GM23338 (cell line): ENCODE measurements around the gene ZSCAN26. TPM values are rescaled to one million over a fixed set of nuclear protein-coding genes. Genes with fewer than 3 reads are reported as not detected.
A peak's percentile ranks its signal among the peaks of the same experiment; 100 is the strongest.

Experiments used
- ATAC-seq: fragments of 200-7000 bp; cut with Tn5 transposase; 3 replicates; pipeline ENCODE4 v1.9.1; 2020
- DNase-seq: peaks from one replicate; pipeline ENCODE4 v3.0.0-alpha.2; 2015; ENCODE audit warnings: low spot score
- H2AFZ ChIP-seq: fragments of 200-600 bp; sonication (generic); 2 replicates; pipeline ENCODE4 v1.8.0; 2016; ENCODE audit warnings: antibody characterized with exemption, mild to moderate bottlenecking, moderate library complexity
- H3F3A ChIP-seq: fragments of 200-600 bp; sonication (generic); replicated peaks from 2 replicates; pipeline ENCODE4 v1.8.0; 2017; ENCODE audit warnings: antibody characterized with exemption, mixed run types, low read depth
- H3K27ac ChIP-seq: fragments of 200-600 bp; sonication (generic); 2 replicates; pipeline ENCODE4 v1.6.1; 2016; ENCODE audit warnings: low read depth
- H3K27me3 ChIP-seq: fragments of 200-600 bp; sonication (generic); 2 replicates; pipeline ENCODE4 v1.8.0; 2016; ENCODE audit warnings: mild to moderate bottlenecking, mixed run types, moderate library complexity; ENCODE audit not compliant: insufficient read depth
- H3K36me3 ChIP-seq: fragments of 200-600 bp; sonication (generic); 2 replicates; pipeline ENCODE4 v1.8.0; 2016; ENCODE audit warnings: mild to moderate bottlenecking; ENCODE audit not compliant: insufficient read depth
- H3K4me1 ChIP-seq: fragments of 200-600 bp; sonication (generic); 2 replicates; pipeline ENCODE4 v1.8.0; 2016; ENCODE audit warnings: mild to moderate bottlenecking, moderate library complexity; ENCODE audit not compliant: insufficient read depth
- H3K4me2 ChIP-seq: fragments of 200-600 bp; sonication (generic); 2 replicates; pipeline ENCODE4 v1.7.1; 2017; ENCODE audit warnings: mixed run types
- H3K4me3 ChIP-seq: fragments of 200-600 bp; sonication (generic); 2 replicates; pipeline ENCODE4 v1.6.1; 2016; ENCODE audit warnings: mixed run types
- H3K79me2 ChIP-seq: fragments of 200-600 bp; sonication (generic); replicated peaks from 2 replicates; pipeline ENCODE4 v1.8.0; 2017; ENCODE audit warnings: mild to moderate bottlenecking; ENCODE audit not compliant: insufficient read depth
- H3K9me2 ChIP-seq: fragments of 200-600 bp; sonication (generic); 2 replicates; pipeline ENCODE4 v1.8.0; 2017; ENCODE audit not compliant: insufficient read depth
- H4K20me1 ChIP-seq: fragments of 200-600 bp; sonication (generic); replicated peaks from 2 replicates; pipeline ENCODE4 v1.8.0; 2017; ENCODE audit warnings: mild to moderate bottlenecking; ENCODE audit not compliant: insufficient read depth
- H3K27ac Mint-ChIP-seq: 2 replicates; pipeline ENCODE4 v1.8.0; 2020; ENCODE audit warnings: inconsistent platforms, mild to moderate bottlenecking, moderate library complexity, mixed read lengths
- H3K27me3 Mint-ChIP-seq: 3 replicates; pipeline ENCODE4 v1.8.0; 2022; ENCODE audit warnings: low read depth, mild to moderate bottlenecking, moderate library complexity, mixed read lengths, inconsistent platforms; ENCODE audit not compliant: insufficient read depth, poor library complexity
- H3K36me3 Mint-ChIP-seq: 3 replicates; pipeline ENCODE4 v1.8.0; 2021; ENCODE audit warnings: low read depth, mild to moderate bottlenecking, inconsistent platforms, moderate library complexity, mixed read lengths
- H3K4me1 Mint-ChIP-seq: 3 replicates; pipeline ENCODE4 v1.8.0; 2020; ENCODE audit warnings: mild to moderate bottlenecking, inconsistent platforms, mixed read lengths
- H3K4me3 Mint-ChIP-seq: 3 replicates; pipeline ENCODE4 v1.8.0; 2021; ENCODE audit warnings: moderate library complexity, mild to moderate bottlenecking, inconsistent platforms, mixed read lengths
- H3K9me3 Mint-ChIP-seq: 3 replicates; pipeline ENCODE4 v1.8.0; 2020; ENCODE audit warnings: moderate library complexity, mild to moderate bottlenecking, inconsistent platforms, mixed read lengths
- CREB1 ChIP-seq: fragments of 250-450 bp; sonication (Bioruptor Pico); IDR thresholded peaks from 2 replicates; pipeline ENCODE4 v1.5.0; 2020; ENCODE audit warnings: low read depth, mild to moderate bottlenecking, moderate library complexity
- CTCF ChIP-seq, 2 experiments: fragments of 200-600 bp in 1 of 2; sonication (generic) in 1 of 2; conservative IDR thresholded peaks; 2 replicates each; pipeline versions ENCODE4 v1.5.1 to v1.6.1; 2016 to 2017; ENCODE audit warnings: antibody characterized with exemption in 2 of 2, low read depth in 2 of 2, mild to moderate bottlenecking in 2 of 2, moderate library complexity in 1 of 2
- ETS1 ChIP-seq: IDR thresholded peaks from 2 replicates; pipeline ENCODE4 v1.6.1; 2016; ENCODE audit warnings: antibody characterized with exemption
- EZH2 ChIP-seq: fragments of 200-600 bp; sonication (generic); IDR thresholded peaks from one replicate; pipeline ENCODE4 v1.8.0; 2017; ENCODE audit warnings: antibody characterized with exemption, mild to moderate bottlenecking, low read depth; ENCODE audit not compliant: unreplicated experiment
- EZH2phosphoT487 ChIP-seq: fragments of 200-600 bp; sonication (generic); IDR thresholded peaks from one replicate; pipeline ENCODE4 v1.8.1; 2018; ENCODE audit warnings: antibody characterized with exemption; ENCODE audit not compliant: unreplicated experiment
- JUNB ChIP-seq: IDR thresholded peaks from one replicate; pipeline ENCODE4 v1.6.1; 2016; ENCODE audit warnings: antibody characterized with exemption; ENCODE audit not compliant: unreplicated experiment
- NANOG ChIP-seq: IDR thresholded peaks from 2 replicates; pipeline ENCODE4 v1.6.1; 2016; ENCODE audit warnings: antibody characterized with exemption, borderline replicate concordance
- POLR2AphosphoS5 ChIP-seq: IDR thresholded peaks from 2 replicates; pipeline ENCODE4 v1.6.1; 2016; ENCODE audit warnings: antibody characterized with exemption, low read depth
- REST ChIP-seq: IDR thresholded peaks from one replicate; pipeline ENCODE4 v1.6.1; 2018; ENCODE audit warnings: antibody characterized with exemption; ENCODE audit not compliant: unreplicated experiment
- STAT1 ChIP-seq: IDR thresholded peaks from one replicate; pipeline ENCODE4 v1.6.1; 2016; ENCODE audit warnings: antibody characterized with exemption; ENCODE audit not compliant: unreplicated experiment
- ZNF114 ChIP-seq: fragments of 250-450 bp; sonication (Bioruptor Pico); IDR thresholded peaks from 2 replicates; pipeline ENCODE4 v1.5.0; 2020; ENCODE audit warnings: mild to moderate bottlenecking, moderate library complexity
- ZNF331 ChIP-seq: fragments of 250-450 bp; sonication (Bioruptor Pico); IDR thresholded peaks from 2 replicates; pipeline ENCODE4 v1.5.0; 2020; ENCODE audit warnings: low read depth, mild to moderate bottlenecking, moderate library complexity
- ZNF462 ChIP-seq: fragments of 250-450 bp; sonication (Bioruptor Pico); IDR thresholded peaks from 2 replicates; pipeline ENCODE4 v1.5.0; 2020; ENCODE audit warnings: mild to moderate bottlenecking, moderate library complexity
- polyA plus RNA-seq: library from polyadenylated mRNA; unstranded; fragments of >200 nt; fragmentation: Nextera tagmentation; extraction: Ambion mirVana; gene quantifications from 2 replicates; pipeline ENCODE4 v1.2.1, GENCODE V29; 2016
- total RNA-seq: library from RNA; depleted of rRNA; stranded (reverse); fragments of >200 nt; shearing (Covaris generic); gene quantifications from 2 replicates; pipeline ENCODE4 v1.2.3, GENCODE V29; 2014

ZSCAN26 gene
- total and polyA plus RNA-seq, 2 experiments from 2014 or later: 6.5 to 10.2 TPM

- no peaks in the 10 kb centered on the region for H3K9me2 ChIP-seq
- peaks cover 14% of the 10 kb centered on the region for H3K79me2 ChIP-seq
- peak overlapping the region; percentile 79; the same call in 1 of the 2 replicates for H2AFZ ChIP-seq
- Mint-ChIP-seq H3K27me3 (peaks cover 25% of the 10 kb centered on the region), H3K27ac (peak overlapping the region; percentile 40), H3K36me3 (peaks cover 23% of the 10 kb centered on the region), H3K4me3 (peak overlapping the region; percentile 97), H3K9me3 (no peaks in the 10 kb centered on the region), H3K4me1 (peaks cover 8% of the 10 kb centered on the region; the same call in 2 of the 3 replicates)
- ATAC-seq (peak; percentile 18; the same call in 2 of the 3 replicates), DNase-seq (peak; percentile 60)
- peaks cover 17% of the 10 kb centered on the region for H3K36me3 ChIP-seq
- peak overlapping the region; percentile 91 for H3K4me3 ChIP-seq
- peak overlapping the region; percentile 86 for H3K4me2 ChIP-seq
- TF ChIP-seq ZNF114 (CRISPR knock-in tag) (no peak), EZH2 (no peak), REST (no peak), EZH2phosphoT487 (no peak), JUNB (no peak), POLR2AphosphoS5 (no peak), CTCF (conservative IDR thresholded peaks at IDR 0.05; ENCODE audit: low read depth in 2 of 2) (no peak), ETS1 (no peak), CREB1 (CRISPR knock-in tag) (no peak), ZNF462 (CRISPR knock-in tag) (no peak), STAT1 (no peak), ZNF331 (no peak), NANOG (no peak)
- no peaks in the 10 kb centered on the region for H3F3A ChIP-seq
- H3K27ac ChIP-seq: no peak overlapping the region
- peaks cover 15% of the 10 kb centered on the region; the same call in 1 of the 2 replicates for H3K4me1 ChIP-seq
- peaks cover 51% of the 10 kb centered on the region for H3K27me3 ChIP-seq
- H4K20me1 ChIP-seq: 0 out of 2 replicates have a peak, but pooled peaks cover 4% of the 10 kb centered on the region
Measured at GRCh38 chr6:28224131-28225055, 42.5 kb upstream of the ZSCAN26 start.
